IMR-90 (cell line): Measurements from ENCODE around the gene TGM2. TPM values are rescaled to one million over a fixed set of nuclear protein-coding genes. Genes with fewer than 3 reads are reported as not detected.

Experiments used
- ATAC-seq: fragments of 200-7000 bp; cut with Tn5 transposase; 2 replicates; pipeline ENCODE4 v1.9.1; 2020; ENCODE audit warnings: low read depth, mild to moderate bottlenecking, moderate library complexity
- BruUV-seq: library from RNA; stranded (reverse); fragments of 400-500 nt; replicated peaks from 2 replicates; lab custom pipeline; 2021; lab: Mats Ljungman, UMichigan
- CTCF ChIA-PET: fragments of 300-600 bp; formaldehyde crosslinking; extraction: SDS; loops from one replicate; lab custom pipeline; 2021; ENCODE audit warnings: antibody characterized with exemption; lab: Yijun Ruan, JAX
- POLR2A ChIA-PET: fragments of 300-600 bp; sonication (Branson Sonifier 250); formaldehyde crosslinking; loops from one replicate; lab custom pipeline; 2022; ENCODE audit warnings: antibody characterized with exemption; ENCODE audit not compliant: unreplicated experiment; lab: Charles Lee
- DNase-seq: peaks from one replicate; pipeline ENCODE4 v3.0.0; 2013
- H2AFZ ChIP-seq: replicated peaks from 2 replicates; pipeline ENCODE3; 2013; ENCODE audit warnings: low read length, mild to moderate bottlenecking; ENCODE audit not compliant: poor library complexity
- H2AK5ac ChIP-seq: 2 replicates; pipeline ENCODE4 v1.6.1; 2013; ENCODE audit warnings: low read depth, low read length, inconsistent platforms
- H2AK9ac ChIP-seq: replicated peaks from 2 replicates; pipeline ENCODE3; 2013; ENCODE audit warnings: mild to moderate bottlenecking, low read depth, low read length, moderate library complexity; ENCODE audit not compliant: poor library complexity
- H2BK120ac ChIP-seq: 2 replicates; pipeline ENCODE4 v1.6.1; 2013; ENCODE audit warnings: low read depth, low read length, inconsistent platforms
- H2BK15ac ChIP-seq: 3 replicates; pipeline ENCODE4 v1.6.1; 2013; ENCODE audit warnings: low read depth, low read length, inconsistent platforms
- H2BK20ac ChIP-seq: 2 replicates; pipeline ENCODE4 v1.6.1; 2013; ENCODE audit warnings: low read depth, mild to moderate bottlenecking, inconsistent platforms, low read length, moderate library complexity
- H2BK5ac ChIP-seq: 2 replicates; pipeline ENCODE4 v1.6.1; 2013; ENCODE audit warnings: mild to moderate bottlenecking, low read depth, low read length, inconsistent platforms; ENCODE audit not compliant: poor library complexity, severe bottlenecking
- H3K14ac ChIP-seq: replicated peaks from 2 replicates; pipeline ENCODE4 v1.6.1; 2013; ENCODE audit warnings: low read depth, low read length, inconsistent platforms
- H3K18ac ChIP-seq: 2 replicates; pipeline ENCODE4 v1.6.1; 2013; ENCODE audit warnings: low read depth, low read length, control low read depth
- H3K23ac ChIP-seq: 2 replicates; pipeline ENCODE4 v1.6.1; 2013; ENCODE audit warnings: low read depth, low read length, inconsistent platforms
- H3K27ac ChIP-seq: 2 replicates; pipeline ENCODE4 v1.5.1; 2013; ENCODE audit warnings: mild to moderate bottlenecking, control low read depth, low read length; ENCODE audit not compliant: insufficient read depth
- H3K27me3 ChIP-seq: 2 replicates; pipeline ENCODE4 v1.6.1; 2013; ENCODE audit warnings: low read length; ENCODE audit not compliant: control insufficient read depth, insufficient read depth
- H3K36me3 ChIP-seq: 2 replicates; pipeline ENCODE4 v1.6.1; 2013; ENCODE audit warnings: low read length, mixed read lengths; ENCODE audit not compliant: control insufficient read depth, insufficient read depth
- H3K4ac ChIP-seq: 2 replicates; pipeline ENCODE4 v1.6.1; 2013; ENCODE audit warnings: low read depth, low read length, inconsistent platforms
- H3K4me1 ChIP-seq: 2 replicates; pipeline ENCODE4 v1.6.1; 2013; ENCODE audit warnings: low read length, mixed read lengths; ENCODE audit not compliant: control insufficient read depth, insufficient read depth
- H3K4me2 ChIP-seq: 2 replicates; pipeline ENCODE4 v1.6.1; 2013; ENCODE audit warnings: low read depth, mild to moderate bottlenecking, control low read depth, low read length, moderate library complexity
- H3K4me3 ChIP-seq: 2 replicates; pipeline ENCODE4 v1.5.1; 2013; ENCODE audit warnings: low read depth, mild to moderate bottlenecking, control low read depth, low read length, moderate library complexity; ENCODE audit not compliant: insufficient read depth
- H3K56ac ChIP-seq: 2 replicates; pipeline ENCODE4 v1.6.1; 2013; ENCODE audit warnings: low read length, inconsistent platforms; ENCODE audit not compliant: insufficient read depth; ENCODE audit errors: extremely low read depth
- H3K79me1 ChIP-seq, 2 experiments: 2 replicates each; pipeline ENCODE4 v1.6.1; 2013; ENCODE audit warnings: low read length in 2 of 2, inconsistent platforms in 1 of 2, low read depth in 1 of 2
- H3K9ac ChIP-seq: 2 replicates; pipeline ENCODE4 v1.6.1; 2013; ENCODE audit warnings: low read depth, low read length, control low read depth
- H3K9me1 ChIP-seq: 2 replicates; pipeline ENCODE4 v1.6.1; 2013; ENCODE audit warnings: low read length, inconsistent platforms; ENCODE audit not compliant: insufficient read depth
- H3K9me3 ChIP-seq: 2 replicates; pipeline ENCODE4 v1.6.1; 2013; ENCODE audit warnings: low read length; ENCODE audit not compliant: control insufficient read depth, insufficient read depth
- H4K20me1 ChIP-seq: 2 replicates; pipeline ENCODE4 v1.6.1; 2013; ENCODE audit warnings: low read length, inconsistent platforms; ENCODE audit not compliant: insufficient read depth
- H4K5ac ChIP-seq: 2 replicates; pipeline ENCODE4 v1.6.1; 2013; ENCODE audit warnings: mild to moderate bottlenecking, low read depth, low read length, control low read depth
- H4K8ac ChIP-seq, 2 experiments: 2 replicates each; pipeline ENCODE4 v1.6.1; 2013; ENCODE audit warnings: low read depth in 2 of 2, low read length in 2 of 2, control low read depth in 1 of 2, inconsistent platforms in 1 of 2
- H4K91ac ChIP-seq: 2 replicates; pipeline ENCODE4 v1.6.1; 2013; ENCODE audit warnings: low read depth, low read length, inconsistent platforms; ENCODE audit not compliant: insufficient read depth
- BHLHE40 ChIP-seq: fragments of 150-350 bp; IDR thresholded peaks from 2 replicates; pipeline ENCODE4 v1.6.1; 2016; ENCODE audit warnings: mild to moderate bottlenecking, low read depth, low read length
- CHD1 ChIP-seq: IDR thresholded peaks from 2 replicates; pipeline ENCODE4 v1.6.1; 2012; ENCODE audit warnings: low read depth, low read length, improper control_type of control experiment
- CTCF ChIP-seq: conservative IDR thresholded peaks from 2 replicates; pipeline ENCODE4 v1.5.1; 2012; ENCODE audit warnings: mild to moderate bottlenecking, low read depth, low read length, improper control_type of control experiment
- ELK1 ChIP-seq: fragments of 150-350 bp; IDR thresholded peaks from 2 replicates; pipeline ENCODE4 v1.6.1; 2016; ENCODE audit warnings: low read depth, mild to moderate bottlenecking, low read length, moderate library complexity, borderline replicate concordance
- FOS ChIP-seq: fragments of 150-350 bp; IDR thresholded peaks from 2 replicates; pipeline ENCODE4 v1.6.1; 2016; ENCODE audit warnings: low read depth, low read length
- MAFK ChIP-seq: IDR thresholded peaks from 2 replicates; pipeline ENCODE4 v1.6.1; 2012; ENCODE audit warnings: low read depth, low read length, improper control_type of control experiment
- MAZ ChIP-seq: IDR thresholded peaks from 2 replicates; pipeline ENCODE4 v1.6.1; 2012; ENCODE audit warnings: low read depth, mild to moderate bottlenecking, low read length, improper control_type of control experiment, moderate library complexity, borderline replicate concordance
- MXI1 ChIP-seq: IDR thresholded peaks from 2 replicates; pipeline ENCODE4 v1.6.1; 2012; ENCODE audit warnings: low read depth, mild to moderate bottlenecking, low read length, moderate library complexity, borderline replicate concordance
- RAD21 ChIP-seq: IDR thresholded peaks from 2 replicates; pipeline ENCODE4 v1.6.1; 2012; ENCODE audit warnings: low read length, improper control_type of control experiment
- RCOR1 ChIP-seq: IDR thresholded peaks from 2 replicates; pipeline ENCODE4 v1.6.1; 2012; ENCODE audit warnings: mild to moderate bottlenecking, low read length, improper control_type of control experiment; ENCODE audit not compliant: insufficient replicate concordance
- RFX5 ChIP-seq: IDR thresholded peaks from 2 replicates; pipeline ENCODE4 v1.8.0; 2012; ENCODE audit warnings: low read depth, mild to moderate bottlenecking, low read length, moderate library complexity
- SMC3 ChIP-seq: fragments of 150-350 bp; IDR thresholded peaks from 2 replicates; pipeline ENCODE4 v1.6.1; 2016; ENCODE audit warnings: low read depth, mild to moderate bottlenecking, antibody characterized with exemption, low read length, moderate library complexity
- USF2 ChIP-seq: fragments of 150-350 bp; IDR thresholded peaks from 2 replicates; pipeline ENCODE4 v1.6.1; 2017; ENCODE audit warnings: mild to moderate bottlenecking, antibody characterized with exemption, low read length, low read depth
- WGBS, 2 experiments: methylation state at CpG; one replicate each; pipeline versions ENCODE4 v1.1.5 to v1.1.7; 2013; ENCODE audit warnings: missing lambda C conversion rate in 2 of 2; ENCODE audit not compliant: insufficient read length in 1 of 2; ENCODE audit errors: extremely low coverage in 2 of 2; 5-methylcytosine and 5-hydroxymethylcytosine counted together
- dilution Hi-C: fragments of 300-500 bp; cut with HindIII; formaldehyde crosslinking; loops from one replicate; pipeline ENCODE4 v1.14.3; 2018; ENCODE audit warnings: low sequenced_read_pairs; ENCODE audit not compliant: unreplicated experiment
- in situ Hi-C: fragments of 300-500 bp; cut with MboI; formaldehyde crosslinking; loops from 3 replicates; pipeline ENCODE4 v1.14.3; 2019; ENCODE audit warnings: low sequenced_read_pairs, inconsistent platforms, mixed read lengths
- intact Hi-C: fragments of 100-400 bp; cut with micrococcal nuclease; formaldehyde crosslinking; loops from 2 replicates; pipeline ENCODE4 v1.10.0; 2022
- polyA plus RNA-seq, 3 experiments: library from polyadenylated mRNA; depleted of rRNA; stranded (reverse); fragments of >200 nt; gene quantifications; 2 replicates each; pipeline ENCODE4 v1.2.3, GENCODE V29; 2012; ENCODE audit warnings: low replicate concordance in 1 of 3
- total RNA-seq: library from RNA; depleted of rRNA; stranded (reverse); fragments of >200 nt; gene quantifications from 2 replicates; pipeline ENCODE4 v1.2.3, GENCODE V29; 2012

TGM2 gene
- total and polyA plus RNA-seq, 2 of the 4 experiments (the other 2 are of a cell fraction), result 239 to 268 TPM

DNA sequence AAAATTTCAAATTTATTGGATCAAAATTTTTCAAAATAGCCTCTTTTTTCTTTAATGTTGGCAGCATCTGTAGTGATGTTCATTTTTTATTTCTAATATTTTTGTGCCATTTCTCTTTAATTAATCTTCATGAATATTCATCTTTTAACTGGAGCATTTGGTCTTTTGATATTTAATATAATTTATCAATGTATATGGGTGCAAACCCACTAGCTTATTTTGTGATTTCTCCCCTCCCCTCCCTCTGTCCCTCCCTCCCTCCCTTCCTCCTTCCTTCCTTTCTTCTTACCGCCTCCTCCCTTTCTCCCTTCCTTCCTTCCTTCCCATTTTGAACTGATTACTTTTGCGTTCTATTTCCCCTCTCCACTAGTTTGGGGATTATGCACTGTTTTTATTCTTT, 49.2 kb downstream of the TGM2 start:
- peaks cover 14% of the 10 kb centered on the region for H3K9me1 ChIP-seq
- no peak overlapping the region for H3K4me3 ChIP-seq
- no CpG with 5 or more reads among the region's 2 CpGs for WGBS, 2 experiments
- H3K4ac ChIP-seq, result no peak overlapping the region
- intact Hi-C loops, result loop anchor here (5.0 kb wide), 1 partner anchor 34 kb away; no protein-coding TSS in a partner anchor
- H2BK5ac ChIP-seq, result no peak overlapping the region
- no peak overlapping the region for H2AK9ac ChIP-seq
- H4K5ac ChIP-seq, result no peak overlapping the region
- H3K36me3 ChIP-seq, result no peaks in the 10 kb centered on the region
- ChIA-PET POLR2A (no interaction called here), CTCF (interaction anchor here (0.9 kb wide), 1 partner anchor 104 kb away, joined by 3 read pairs; no protein-coding TSS in a partner anchor)
- no peak overlapping the region for H2BK15ac ChIP-seq
- no peak overlapping the region for H3K56ac ChIP-seq
- H4K20me1 ChIP-seq, result no peaks in the 10 kb centered on the region
- no peaks in the 10 kb centered on the region for H3K79me1 ChIP-seq
- no peak overlapping the region for H2AK5ac ChIP-seq
- dilution Hi-C loops, result no loop called here
- no peak overlapping the region for H3K14ac ChIP-seq
- no peak overlapping the region for H3K23ac ChIP-seq
- H3K4me1 ChIP-seq, result peaks cover 3% of the 10 kb centered on the region
- no peak overlapping the region for H4K8ac ChIP-seq
- no peak overlapping the region for H3K27ac ChIP-seq
- TF ChIP-seq BHLHE40 (no peak), RAD21 (no peak), FOS (no peak), CTCF (no peak), RFX5 (no peak), MAZ (no peak), CHD1 (no peak), USF2 (no peak), RCOR1 (no peak), MAFK (no peak), SMC3 (no peak), MXI1 (no peak), ELK1 (no peak)
- ATAC-seq, result no peak
- H3K4me2 ChIP-seq, result no peak overlapping the region
- no peak overlapping the region for H3K18ac ChIP-seq
- no peak overlapping the region for H2AFZ ChIP-seq
- in situ Hi-C loops, result no loop called here
- BruUV-seq, result no TSS peak
- no peak overlapping the region for H3K9ac ChIP-seq
- H4K91ac ChIP-seq, result no peak overlapping the region
- no peak for DNase-seq
- no peak overlapping the region for H2BK120ac ChIP-seq
- H3K27me3 ChIP-seq, result no peaks in the 10 kb centered on the region
- no peaks in the 10 kb centered on the region for H3K9me3 ChIP-seq
- no peak overlapping the region for H2BK20ac ChIP-seq
